Loucy (cell line): ENCODE measurements around the gene SND1.

ENCODE experiments used
- H2AFZ ChIP-seq: fragments of 200-600 bp; sonication (generic); 2 replicates; pipeline ENCODE4 v1.6.0; 2016; ENCODE audit warnings: antibody characterized with exemption, mild to moderate bottlenecking, low read length, moderate library complexity
- H3F3A ChIP-seq: fragments of 200-600 bp; 2 replicates; pipeline ENCODE4 v1.6.0; 2016; ENCODE audit warnings: antibody characterized with exemption, low read depth, mild to moderate bottlenecking
- H3K27me3 ChIP-seq: fragments of 200-600 bp; sonication (generic); 2 replicates; pipeline ENCODE4 v1.6.1; 2014; ENCODE audit warnings: low read length, mild to moderate bottlenecking; ENCODE audit not compliant: insufficient read depth, poor library complexity, severe bottlenecking
- H3K36me3 ChIP-seq: fragments of 200-600 bp; sonication (generic); 2 replicates; pipeline ENCODE4 v1.6.1; 2016; ENCODE audit warnings: low read length; ENCODE audit not compliant: insufficient read depth
- H3K4me1 ChIP-seq: fragments of 200-600 bp; sonication (generic); 2 replicates; pipeline ENCODE4 v1.5.1; 2014; ENCODE audit warnings: low read length, mild to moderate bottlenecking; ENCODE audit not compliant: insufficient read depth, poor library complexity, severe bottlenecking
- H3K4me2 ChIP-seq: fragments of 200-600 bp; sonication (generic); 2 replicates; pipeline ENCODE4 v1.6.0; 2014; ENCODE audit warnings: antibody characterized with exemption, low read length, low read depth, mild to moderate bottlenecking; ENCODE audit not compliant: poor library complexity, severe bottlenecking
- H3K4me3 ChIP-seq: fragments of 200-600 bp; sonication (generic); 2 replicates; pipeline ENCODE4 v1.5.1; 2014; ENCODE audit warnings: low read length, mild to moderate bottlenecking, mixed read lengths; ENCODE audit not compliant: poor library complexity, severe bottlenecking
- H3K79me2 ChIP-seq: fragments of 200-600 bp; sonication (generic); 2 replicates; pipeline ENCODE4 v1.6.1; 2014; ENCODE audit warnings: low read length; ENCODE audit not compliant: insufficient read depth
- H3K9ac ChIP-seq: fragments of 200-600 bp; sonication (generic); 2 replicates; pipeline ENCODE4 v1.6.0; 2014; ENCODE audit warnings: mild to moderate bottlenecking, low read depth, low read length, moderate library complexity; ENCODE audit not compliant: poor library complexity, severe bottlenecking
- H3K9me2 ChIP-seq: fragments of 200-600 bp; sonication (generic); replicated peaks from 2 replicates; pipeline ENCODE4 v1.6.1; 2016; ENCODE audit warnings: low read depth, low read length, mixed read lengths
- H3K9me3 ChIP-seq: fragments of 200-600 bp; sonication (generic); 2 replicates; pipeline ENCODE4 v1.6.1; 2014; ENCODE audit warnings: mild to moderate bottlenecking, antibody characterized with exemption, low read length, low read depth; ENCODE audit not compliant: insufficient read depth
- H4K20me1 ChIP-seq: fragments of 200-600 bp; sonication (generic); 2 replicates; pipeline ENCODE4 v1.6.0; 2014; ENCODE audit warnings: antibody characterized with exemption, low read length, mild to moderate bottlenecking; ENCODE audit not compliant: insufficient read depth, poor library complexity, severe bottlenecking
- CTCF ChIP-seq: fragments of 200-600 bp; sonication (generic); conservative IDR thresholded peaks from 2 replicates; pipeline ENCODE4 v1.5.1; 2014; ENCODE audit warnings: mild to moderate bottlenecking, antibody characterized with exemption, low read length
- EZH2phosphoT487 ChIP-seq: fragments of 200-600 bp; IDR thresholded peaks from 2 replicates; pipeline ENCODE4 v1.6.1; 2018; ENCODE audit warnings: antibody characterized with exemption, mild to moderate bottlenecking, moderate library complexity, borderline replicate concordance

SND1 gene

GRCh38 chr7:128119036-128119435, 467.0 kb downstream of the SND1 start:
- H3K9ac ChIP-seq = no peak overlapping the region
- H3K4me2 ChIP-seq = no peak overlapping the region
- no peaks in the 10 kb centered on the region for H3K27me3 ChIP-seq
- H3K9me3 ChIP-seq = no peaks in the 10 kb centered on the region
- H3K4me3 ChIP-seq = no peak overlapping the region
- no peaks in the 10 kb centered on the region for H3K9me2 ChIP-seq
- no peaks in the 10 kb centered on the region for H3K79me2 ChIP-seq
- no peaks in the 10 kb centered on the region for H4K20me1 ChIP-seq
- H3F3A ChIP-seq = no peaks in the 10 kb centered on the region
- peaks cover 18% of the 10 kb centered on the region for H3K4me1 ChIP-seq
- H3K36me3 ChIP-seq = no peaks in the 10 kb centered on the region
- TF ChIP-seq CTCF = no peak
- TF ChIP-seq EZH2phosphoT487 = no peak
- H2AFZ ChIP-seq = no peak overlapping the region

DNA sequence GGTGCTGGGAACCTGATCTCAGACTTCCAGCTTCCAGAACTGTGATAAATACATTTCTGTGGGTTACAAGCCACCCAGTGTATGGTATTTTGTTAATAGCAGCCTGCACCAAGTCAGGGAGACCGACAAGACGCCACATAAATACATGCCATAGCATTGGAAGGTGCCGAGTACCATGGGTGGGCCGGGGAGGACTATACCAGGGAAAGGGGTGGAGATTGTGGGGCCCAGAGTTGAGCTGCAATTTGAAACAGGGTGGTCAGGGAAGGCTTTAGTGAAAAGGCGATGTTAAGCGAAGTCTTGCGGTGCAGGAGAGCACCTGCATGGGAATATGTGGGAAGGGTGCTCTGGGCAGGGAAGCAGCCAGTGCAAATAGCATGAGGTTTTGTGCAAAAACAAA, 468.1 kb downstream of the SND1 start:
- Histone ChIP-seq H3K79me2 (no peaks in the 10 kb centered on the region), H4K20me1 (no peaks in the 10 kb centered on the region), H3K9ac (no peak overlapping the region), H3K36me3 (no peaks in the 10 kb centered on the region), H3K4me1 (peaks cover 23% of the 10 kb centered on the region), H2AFZ (no peak overlapping the region), H3K27me3 (no peaks in the 10 kb centered on the region), H3K4me2 (no peak overlapping the region), H3K9me2 (no peaks in the 10 kb centered on the region), H3K4me3 (no peak overlapping the region), H3K9me3 (no peaks in the 10 kb centered on the region), H3F3A (no peaks in the 10 kb centered on the region)
- TF ChIP-seq CTCF (no peak), EZH2phosphoT487 (no peak)

GRCh38 chr7:128120976-128121490, 469.0 kb downstream of the SND1 start:
- H3K4me3 ChIP-seq = no peak overlapping the region
- H3K27me3 ChIP-seq = no peaks in the 10 kb centered on the region
- H3K36me3 ChIP-seq = no peaks in the 10 kb centered on the region
- H3K4me1 ChIP-seq = peaks cover 23% of the 10 kb centered on the region
- no peaks in the 10 kb centered on the region for H4K20me1 ChIP-seq
- no peaks in the 10 kb centered on the region for H3F3A ChIP-seq
- no peak overlapping the region for H3K9ac ChIP-seq
- TF ChIP-seq EZH2phosphoT487 = no peak
- no peak for TF ChIP-seq CTCF
- H3K9me3 ChIP-seq = no peaks in the 10 kb centered on the region
- H2AFZ ChIP-seq = no peak overlapping the region
- no peaks in the 10 kb centered on the region for H3K79me2 ChIP-seq
- no peaks in the 10 kb centered on the region for H3K9me2 ChIP-seq
- H3K4me2 ChIP-seq = no peak overlapping the region
